Spleen (tissue), 11 donors: ENCODE measurements around the gene ARFGEF3. TPM values are rescaled to one million over a fixed set of nuclear protein-coding genes. Genes with fewer than 3 reads are reported as not detected.

ENCODE experiments used
- DNase-seq: peaks from one replicate; pipeline ENCODE4 v3.0.0-alpha.2; 2020
- H3K27ac ChIP-seq, 8 donors: fragments of 200-600 bp; sonication (generic) in 7 of 8; 1 replicate in 4 of 8; 2 replicates in 4 of 8; pipeline versions ENCODE4 v1.5.0 to v1.8.0; 2016 to 2021; ENCODE audit warnings: inconsistent platforms in 4 of 8, mild to moderate bottlenecking in 4 of 8, moderate library complexity in 1 of 8
- H3K27me3 ChIP-seq, 7 donors: fragments of 200-600 bp; sonication (generic) in 6 of 7; replicated peaks in 1 of 7; 1 replicate in 4 of 7; 2 replicates in 3 of 7; pipeline versions ENCODE4 v1.5.0 to v1.8.0; 2016 to 2021; ENCODE audit warnings: inconsistent platforms in 3 of 7, mild to moderate bottlenecking in 1 of 7
- H3K36me3 ChIP-seq, 6 donors: fragments of 200-600 bp; sonication (generic) in 5 of 6; 1 replicate in 4 of 6; 2 replicates in 2 of 6; pipeline versions ENCODE4 v1.5.0 to v1.8.0; 2016 to 2021; ENCODE audit warnings: inconsistent platforms in 2 of 6
- H3K4me1 ChIP-seq, 6 donors: fragments of 200-600 bp; sonication (generic) in 5 of 6; 1 replicate in 3 of 6; 2 replicates in 3 of 6; pipeline versions ENCODE4 v1.5.0 to v1.8.0; 2016 to 2021; ENCODE audit warnings: inconsistent platforms in 3 of 6
- H3K4me3 ChIP-seq, 8 donors: fragments of 200-600 bp; sonication (generic) in 7 of 8; 1 replicate in 4 of 8; 2 replicates in 4 of 8; pipeline versions ENCODE4 v1.5.0 to v1.8.0; 2016 to 2021; ENCODE audit warnings: inconsistent platforms in 4 of 8, mild to moderate bottlenecking in 4 of 8, moderate library complexity in 2 of 8
- H3K9me3 ChIP-seq, 8 donors: fragments of 200-600 bp; sonication (generic) in 7 of 8; 1 replicate in 4 of 8; 2 replicates in 4 of 8; pipeline versions ENCODE4 v1.5.0 to v1.8.0; 2016 to 2021; ENCODE audit warnings: inconsistent platforms in 4 of 8
- POLR2A ChIP-seq, 3 donors: fragments of 450-650 bp; IDR thresholded peaks; one replicate each; pipeline ENCODE4 v1.5.1; 2017; ENCODE audit warnings: antibody characterized with exemption in 3 of 3, mild to moderate bottlenecking in 1 of 3
- POLR2AphosphoS5 ChIP-seq, 3 donors: sonication (generic); formaldehyde crosslinking; IDR thresholded peaks; one replicate each; pipeline ENCODE4 v1.5.1; 2017; ENCODE audit warnings: antibody characterized with exemption in 3 of 3
- WGBS, 5 donors: extraction: QIAGEN DNeasy Blood & Tissue Kit in 3 of 5; methylation state at CpG; one replicate each; pipeline versions ENCODE4 v1.1.5 to v1.1.7; 2013 to 2018; 5-methylcytosine and 5-hydroxymethylcytosine counted together
- intact Hi-C: fragments of 100-400 bp; cut with DNase I; formaldehyde crosslinking; loops from one replicate; pipeline ENCODE4 v1.15.0; 2023; ENCODE audit warnings: low total_unique reads
- polyA plus RNA-seq, 3 donors: library from polyadenylated mRNA; stranded (reverse); fragments of 200-250 nt; gene quantifications; one replicate each; pipeline ENCODE4 v1.2.1, GENCODE V29; 2013
- total RNA-seq, 7 donors: library from RNA; depleted of rRNA in 3 of 7; stranded (reverse); fragments of >200 nt in 3 of 7; fragmentation: NEBNext Ultra II Directional in 4 of 7; extraction: Animal tissue kit (Norgen Biotek cat#: 25700) in 4 of 7; gene quantifications; one replicate each; pipeline versions ENCODE4 v1.1.0 to v1.2.1, GENCODE V29; 2016 to 2021
- TF ChIP-seq, protein P1 (sequence below), 11 experiments: fragments of 200-600 bp in 7 of 11; fragments of 450-650 bp in 4 of 11; sonication (generic) in 4 of 11; IDR thresholded peaks in 8 of 11; conservative IDR thresholded peaks in 3 of 11; 1 replicate in 7 of 11; 2 replicates in 4 of 11; pipeline versions ENCODE4 v1.4.0 to v1.8.0; 2016 to 2021; ENCODE audit warnings: antibody characterized with exemption in 11 of 11, inconsistent platforms in 4 of 11, mild to moderate bottlenecking in 1 of 11
- donor health status: healthy with polysubstance abuse.
- donor health status: DM: no; HTN: no; CAD: no; lungs with moderate emphysema.
- donor health status: DM: no; HTN: no; CAD: no.
- donor health status: Bipolar disorder and iron deficiency.
- donor health status: healthy.
- donor health status: DM: no; HTN: no; CAD: no.
- donor health status: DM: yes; HTN: yes; CAD: no.

The ARFGEF3 gene
- total and polyA plus RNA-seq, 10 donors: 0.09 to 3.1 (median 1.7) TPM

DNA sequence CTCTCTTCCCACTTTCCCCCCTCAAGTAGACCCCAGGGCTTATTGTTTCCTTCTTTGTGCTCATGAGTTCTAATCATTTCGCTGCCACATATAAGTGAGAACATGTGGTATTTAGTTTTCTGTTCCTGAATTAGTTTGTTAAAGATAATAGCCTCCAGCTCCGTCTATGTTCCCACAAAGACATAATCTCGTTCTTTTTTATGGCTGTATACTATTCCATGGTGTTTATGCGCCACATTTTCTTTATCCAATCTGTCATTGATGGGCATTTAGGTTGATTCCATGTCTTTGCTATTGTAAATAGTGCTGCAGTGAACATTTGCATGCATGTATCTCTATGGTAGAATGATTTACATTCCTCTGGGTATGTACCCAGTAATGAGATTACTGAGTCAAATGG lies 37.6 kb upstream of the ARFGEF3 start:
- TF ChIP-seq, protein P1, sequence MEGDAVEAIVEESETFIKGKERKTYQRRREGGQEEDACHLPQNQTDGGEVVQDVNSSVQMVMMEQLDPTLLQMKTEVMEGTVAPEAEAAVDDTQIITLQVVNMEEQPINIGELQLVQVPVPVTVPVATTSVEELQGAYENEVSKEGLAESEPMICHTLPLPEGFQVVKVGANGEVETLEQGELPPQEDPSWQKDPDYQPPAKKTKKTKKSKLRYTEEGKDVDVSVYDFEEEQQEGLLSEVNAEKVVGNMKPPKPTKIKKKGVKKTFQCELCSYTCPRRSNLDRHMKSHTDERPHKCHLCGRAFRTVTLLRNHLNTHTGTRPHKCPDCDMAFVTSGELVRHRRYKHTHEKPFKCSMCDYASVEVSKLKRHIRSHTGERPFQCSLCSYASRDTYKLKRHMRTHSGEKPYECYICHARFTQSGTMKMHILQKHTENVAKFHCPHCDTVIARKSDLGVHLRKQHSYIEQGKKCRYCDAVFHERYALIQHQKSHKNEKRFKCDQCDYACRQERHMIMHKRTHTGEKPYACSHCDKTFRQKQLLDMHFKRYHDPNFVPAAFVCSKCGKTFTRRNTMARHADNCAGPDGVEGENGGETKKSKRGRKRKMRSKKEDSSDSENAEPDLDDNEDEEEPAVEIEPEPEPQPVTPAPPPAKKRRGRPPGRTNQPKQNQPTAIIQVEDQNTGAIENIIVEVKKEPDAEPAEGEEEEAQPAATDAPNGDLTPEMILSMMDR (IDR thresholded peaks at IDR 0.05 in 8 of 11, conservative IDR thresholded peaks at IDR 0.05 in 3 of 11): no peak
- TF ChIP-seq POLR2A (IDR thresholded peaks at IDR 0.05) (no peak), POLR2AphosphoS5 (IDR thresholded peaks at IDR 0.05) (no peak)
- H3K36me3 ChIP-seq: no peaks in the 10 kb centered on the region
- 77 to 94% (median 88%) methylated on average over 4 of the region's 4 CpGs for WGBS, 5 donors
- H3K27me3 ChIP-seq: peaks cover 0 to 22% (median 0%) of the 10 kb centered on the region in 7 donors
- peaks cover 0 to 4% (median 0%) of the 10 kb centered on the region in 8 donors for H3K9me3 ChIP-seq
- intact Hi-C loops: no loop called here
- no peak for DNase-seq
- no peak overlapping the region for H3K4me3 ChIP-seq
- no peaks in the 10 kb centered on the region for H3K4me1 ChIP-seq
- H3K27ac ChIP-seq: no peak overlapping the region

DNA sequence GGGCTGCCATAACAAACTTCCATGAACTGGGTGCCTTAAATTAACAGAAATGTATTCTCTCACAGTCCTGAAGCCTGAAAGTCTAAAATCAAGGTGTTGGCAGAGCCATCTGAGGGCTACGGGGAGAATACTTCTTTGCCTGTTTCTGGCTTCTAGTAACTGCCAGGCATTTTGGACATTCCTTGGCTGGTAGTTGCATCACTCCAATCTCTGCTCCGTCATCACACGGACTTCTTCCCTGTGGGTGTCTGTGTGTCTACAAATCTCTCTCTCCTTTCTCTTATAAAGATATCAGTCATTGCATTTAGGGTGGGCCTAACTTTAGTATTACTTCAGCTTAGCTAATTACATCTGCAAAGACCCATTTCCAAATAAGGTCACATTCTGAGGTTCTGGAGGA lies 33.6 kb upstream of the ARFGEF3 start:
- TF ChIP-seq POLR2AphosphoS5 (IDR thresholded peaks at IDR 0.05) (no peak), POLR2A (IDR thresholded peaks at IDR 0.05) (no peak)
- TF ChIP-seq, protein P1 (IDR thresholded peaks at IDR 0.05 in 8 of 11, conservative IDR thresholded peaks at IDR 0.05 in 3 of 11): no peak
- H3K36me3 ChIP-seq: no peaks in the 10 kb centered on the region
- DNase-seq: no peak
- intact Hi-C loops: no loop called here
- H3K4me1 ChIP-seq: no peaks in the 10 kb centered on the region
- H3K9me3 ChIP-seq: peaks cover 0 to 4% (median 0%) of the 10 kb centered on the region in 8 donors
- H3K27ac ChIP-seq: no peak overlapping the region
- H3K27me3 ChIP-seq: peaks cover 0 to 3% (median 0%) of the 10 kb centered on the region in 7 donors
- WGBS, 5 donors: 88 to 99% (median 92%) methylated on average over 3 of the region's 3 CpGs
- H3K4me3 ChIP-seq: no peak overlapping the region

DNA sequence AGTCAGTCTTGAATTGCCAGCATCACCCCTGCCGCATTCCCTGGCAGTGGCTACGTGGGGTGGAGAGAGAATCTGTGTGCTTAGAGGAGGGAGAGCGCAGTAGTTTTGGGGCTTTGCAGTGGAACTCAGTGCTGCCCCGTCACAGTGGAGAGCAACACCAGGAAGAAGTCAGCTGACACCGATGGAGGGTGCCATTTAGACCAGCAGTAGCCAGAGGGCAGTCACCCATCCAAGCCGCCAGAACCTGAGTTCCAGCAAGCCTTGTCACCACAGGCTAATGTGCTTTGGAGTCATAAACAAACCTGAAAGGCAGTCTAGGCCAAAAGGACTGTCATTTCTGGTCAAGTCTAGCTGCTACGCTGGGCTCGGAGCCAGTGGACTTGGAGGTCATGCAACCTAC lies 32.5 kb upstream of the ARFGEF3 start:
- no peak overlapping the region for H3K27ac ChIP-seq
- no peaks in the 10 kb centered on the region for H3K4me1 ChIP-seq
- no peaks in the 10 kb centered on the region for H3K36me3 ChIP-seq
- H3K9me3 ChIP-seq: peaks cover 0 to 2% (median 0%) of the 10 kb centered on the region in 8 donors
- 67 to 98% (median 94%) methylated on average over 6 to 8 of the region's 8 CpGs for WGBS, 5 donors
- H3K27me3 ChIP-seq: no peaks in the 10 kb centered on the region
- intact Hi-C loops: no loop called here
- TF ChIP-seq POLR2A (IDR thresholded peaks at IDR 0.05): no peak
- TF ChIP-seq POLR2AphosphoS5 (IDR thresholded peaks at IDR 0.05): no peak
- TF ChIP-seq, protein P1 (IDR thresholded peaks at IDR 0.05 in 8 of 11, conservative IDR thresholded peaks at IDR 0.05 in 3 of 11): no peak
- H3K4me3 ChIP-seq: no peak overlapping the region
- no peak for DNase-seq

DNA sequence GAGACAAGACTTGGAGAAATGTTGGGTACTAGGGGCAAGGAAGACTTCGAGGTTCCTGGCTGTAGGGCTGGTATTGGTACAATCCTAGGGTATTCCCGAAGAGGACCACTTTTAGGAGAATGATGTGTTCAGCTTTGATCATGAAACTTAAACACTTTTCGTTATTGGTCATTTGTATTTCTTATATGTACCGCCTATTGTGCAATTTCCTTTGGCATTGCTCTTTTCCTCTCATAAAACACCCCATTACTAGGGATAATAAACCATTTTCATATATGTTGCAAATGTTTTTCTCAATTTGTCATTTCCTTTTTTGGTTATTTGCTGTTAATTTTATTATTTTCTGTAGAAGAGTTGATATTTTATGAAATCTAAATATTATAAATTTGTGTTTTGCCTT lies 18.9 kb upstream of the ARFGEF3 start:
- WGBS, 5 donors: 66 to 82% (median 78%) methylated on average over 4 of the region's 4 CpGs
- no peak overlapping the region for H3K27ac ChIP-seq
- TF ChIP-seq POLR2A (IDR thresholded peaks at IDR 0.05) (no peak), POLR2AphosphoS5 (IDR thresholded peaks at IDR 0.05) (no peak)
- TF ChIP-seq, protein P1 (IDR thresholded peaks at IDR 0.05 in 8 of 11, conservative IDR thresholded peaks at IDR 0.05 in 3 of 11): no peak
- peaks cover 0 to 15% (median 0%) of the 10 kb centered on the region in 7 donors for H3K27me3 ChIP-seq
- no peaks in the 10 kb centered on the region for H3K9me3 ChIP-seq
- H3K4me3 ChIP-seq: no peak overlapping the region
- no peak for DNase-seq
- H3K4me1 ChIP-seq: no peaks in the 10 kb centered on the region
- no peaks in the 10 kb centered on the region for H3K36me3 ChIP-seq
- intact Hi-C loops: no loop called here
